Measurements from ENCODE around the gene JAK1. TPM values are rescaled to one million over a fixed set of nuclear protein-coding genes. Genes with fewer than 3 reads are reported as not detected.
A peak's percentile ranks its signal among the peaks of the same experiment; 100 is the strongest.

JAK1 gene
- total and polyA plus RNA-seq, 7 donors: 43.8 to 143 (median 99.6) TPM

- peaks cover 0 to 11% (median 8%) of the 10 kb centered on the region in 4 donors for H3K4me1 ChIP-seq
- peaks cover 0 to 83% (median 36%) of the 10 kb centered on the region in 4 donors for H3K36me3 ChIP-seq
- no peaks in the 10 kb centered on the region for H3K27me3 ChIP-seq
- WGBS, 2 donors: 61 to 72% methylated on average over 10 of the region's 10 CpGs
- no peaks in the 10 kb centered on the region for H3K9me3 ChIP-seq
- intact Hi-C loops (cut with DNase I): loop anchor here (5.0 kb wide), 2 partner anchors 111 to 211 kb away; partner anchors contain the start of gene JAK1
- H3K4me3 ChIP-seq: no peak overlapping the region
- peak overlapping the region in 3 of 4 donors; percentile 5 to 71 (median 64) for H3K27ac ChIP-seq
- TF ChIP-seq EP300 (IDR thresholded peaks at IDR 0.05) (peak in 2 of 4 donors; percentile 62), POLR2A (IDR thresholded peaks at IDR 0.05) (no peak), POLR2AphosphoS5 (IDR thresholded peaks at IDR 0.05) (peak; percentile 70 to 92 (median 90))
- TF ChIP-seq, protein P1, sequence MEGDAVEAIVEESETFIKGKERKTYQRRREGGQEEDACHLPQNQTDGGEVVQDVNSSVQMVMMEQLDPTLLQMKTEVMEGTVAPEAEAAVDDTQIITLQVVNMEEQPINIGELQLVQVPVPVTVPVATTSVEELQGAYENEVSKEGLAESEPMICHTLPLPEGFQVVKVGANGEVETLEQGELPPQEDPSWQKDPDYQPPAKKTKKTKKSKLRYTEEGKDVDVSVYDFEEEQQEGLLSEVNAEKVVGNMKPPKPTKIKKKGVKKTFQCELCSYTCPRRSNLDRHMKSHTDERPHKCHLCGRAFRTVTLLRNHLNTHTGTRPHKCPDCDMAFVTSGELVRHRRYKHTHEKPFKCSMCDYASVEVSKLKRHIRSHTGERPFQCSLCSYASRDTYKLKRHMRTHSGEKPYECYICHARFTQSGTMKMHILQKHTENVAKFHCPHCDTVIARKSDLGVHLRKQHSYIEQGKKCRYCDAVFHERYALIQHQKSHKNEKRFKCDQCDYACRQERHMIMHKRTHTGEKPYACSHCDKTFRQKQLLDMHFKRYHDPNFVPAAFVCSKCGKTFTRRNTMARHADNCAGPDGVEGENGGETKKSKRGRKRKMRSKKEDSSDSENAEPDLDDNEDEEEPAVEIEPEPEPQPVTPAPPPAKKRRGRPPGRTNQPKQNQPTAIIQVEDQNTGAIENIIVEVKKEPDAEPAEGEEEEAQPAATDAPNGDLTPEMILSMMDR (IDR thresholded peaks at IDR 0.05): no peak
- peak; percentile 93 for DNase-seq
Measured at GRCh38 chr1:64856553-64856952, 109.8 kb downstream of the JAK1 start.

DNA sequence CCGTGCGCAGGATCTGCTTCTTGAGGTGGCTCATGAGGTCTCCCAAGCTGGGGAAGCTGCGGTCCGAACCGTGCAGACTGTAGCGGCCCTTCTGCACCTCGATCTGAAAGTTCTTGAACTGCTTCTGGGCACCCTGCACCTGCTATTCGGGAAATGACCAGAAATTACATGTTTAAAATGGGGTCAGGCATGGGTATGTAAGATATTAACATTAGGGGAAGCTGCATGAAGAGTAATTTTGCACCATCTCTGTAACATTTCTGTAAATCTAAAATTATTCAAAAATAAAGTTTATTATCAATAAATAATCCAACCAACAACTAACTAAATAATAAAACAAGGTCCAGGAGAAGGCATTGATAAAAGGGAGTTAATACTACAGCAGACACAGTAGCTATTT lies 110.8 kb downstream of the JAK1 start:
- H3K9me3 ChIP-seq: no peaks in the 10 kb centered on the region
- H3K27me3 ChIP-seq: no peaks in the 10 kb centered on the region
- intact Hi-C loops (cut with DNase I): loop anchor here (5.0 kb wide), 2 partner anchors 112 to 212 kb away; partner anchors contain the start of gene JAK1
- H3K36me3 ChIP-seq: peaks cover 7 to 86% (median 38%) of the 10 kb centered on the region in 4 donors
- peaks cover 0 to 11% (median 8%) of the 10 kb centered on the region in 4 donors for H3K4me1 ChIP-seq
- TF ChIP-seq, protein P1 (IDR thresholded peaks at IDR 0.05): no peak
- no peak for TF ChIP-seq POLR2A (IDR thresholded peaks at IDR 0.05)
- TF ChIP-seq EP300 (IDR thresholded peaks at IDR 0.05): no peak
- no peak for TF ChIP-seq POLR2AphosphoS5 (IDR thresholded peaks at IDR 0.05)
- 90 to 95% methylated on average over 8 of the region's 8 CpGs for WGBS, 2 donors
- no peak for DNase-seq
- peak overlapping the region in 1 of 4 donors; percentile 71 for H3K27ac ChIP-seq
- H3K4me3 ChIP-seq: no peak overlapping the region

DNA sequence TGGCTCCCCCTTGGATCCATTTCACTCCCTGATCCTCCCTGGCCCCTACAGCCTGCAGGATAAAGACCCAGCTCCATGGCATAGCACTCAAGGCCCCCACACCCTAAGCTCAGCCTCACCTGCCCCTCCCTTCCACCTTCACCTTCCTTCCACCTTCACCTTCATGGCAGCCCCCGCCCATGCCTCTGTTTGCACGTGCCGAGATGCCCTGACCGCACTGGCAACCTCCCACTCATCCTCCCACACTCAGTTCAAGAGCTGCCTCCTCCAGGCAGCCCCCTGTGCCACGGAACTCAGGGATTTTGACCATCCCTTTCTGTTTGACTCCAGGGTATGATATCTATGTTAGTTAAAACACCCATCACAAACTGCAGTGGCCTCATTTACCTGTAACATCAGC lies 111.7 kb downstream of the JAK1 start:
- whole genome bisulfite sequencing, 2 donors: 94 to 95% methylated on average over 5 of the region's 5 CpGs
- no peaks in the 10 kb centered on the region for H3K27me3 ChIP-seq
- intact Hi-C loops (cut with DNase I): loop anchor here (5.0 kb wide), 2 partner anchors 113 to 213 kb away; partner anchors contain the start of gene JAK1

DNA sequence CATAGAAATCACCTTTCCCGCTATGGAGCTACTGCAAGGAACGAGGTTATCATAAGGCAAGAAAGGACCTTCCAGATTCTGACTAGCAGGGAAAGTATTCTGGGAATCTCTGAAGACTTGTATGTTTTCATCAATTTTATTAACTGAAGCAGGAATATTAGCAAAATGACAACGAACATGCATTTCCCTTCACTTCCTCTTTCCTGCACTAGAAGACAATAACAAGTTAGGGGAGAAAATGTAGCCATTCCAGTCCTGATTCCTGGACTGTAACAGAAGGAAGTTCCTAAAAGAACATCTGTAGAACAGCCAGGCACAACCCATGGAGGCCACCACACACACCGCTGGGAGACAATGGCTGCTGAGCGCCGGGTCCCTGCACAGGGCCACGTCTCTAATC lies 114.7 kb downstream of the JAK1 start:
- H3K36me3 ChIP-seq: peaks cover 14 to 89% (median 39%) of the 10 kb centered on the region in 4 donors
- TF ChIP-seq POLR2A (IDR thresholded peaks at IDR 0.05): no peak
- TF ChIP-seq, protein P1 (IDR thresholded peaks at IDR 0.05): no peak
- no peak for TF ChIP-seq EP300 (IDR thresholded peaks at IDR 0.05)
- no peak for TF ChIP-seq POLR2AphosphoS5 (IDR thresholded peaks at IDR 0.05)
- no peak for DNase-seq
- WGBS, 2 donors: 82 to 92% methylated on average over 7 of the region's 7 CpGs
- H3K4me1 ChIP-seq: peaks cover 0 to 8% (median 6%) of the 10 kb centered on the region in 4 donors
- no peaks in the 10 kb centered on the region for H3K9me3 ChIP-seq
- no peaks in the 10 kb centered on the region for H3K27me3 ChIP-seq
- intact Hi-C loops (cut with DNase I): no loop called here
- no peak overlapping the region for H3K4me3 ChIP-seq
- no peak overlapping the region for H3K27ac ChIP-seq

More for the DNA sequence above, 111.7 kb downstream of the JAK1 start:
- Histone ChIP-seq H3K9me3 (no peaks in the 10 kb centered on the region), H3K4me1 (peaks cover 0 to 11% (median 8%) of the 10 kb centered on the region in 4 donors), H3K36me3 (peaks cover 14 to 89% (median 41%) of the 10 kb centered on the region in 4 donors), H3K4me3 (no peak overlapping the region), H3K27ac (no peak overlapping the region)
- no peak for DNase-seq
- TF ChIP-seq, protein P1 (IDR thresholded peaks at IDR 0.05): no peak
- TF ChIP-seq POLR2A (IDR thresholded peaks at IDR 0.05) (no peak), POLR2AphosphoS5 (IDR thresholded peaks at IDR 0.05) (no peak), EP300 (IDR thresholded peaks at IDR 0.05) (no peak)

Measured in sigmoid colon (tissue), 7 donors.